Ovary (tissue), 9 donors: Measurements from ENCODE around the gene LMF1. TPM values are rescaled to one million over a fixed set of nuclear protein-coding genes. Genes with fewer than 3 reads are reported as not detected.

Experiments used
- DNase-seq, 5 donors: peaks; one replicate each; pipeline ENCODE4 v3.0.0-alpha.2; 2019 to 2020
- H3K27ac ChIP-seq, 2 donors: fragments of 200-600 bp; one replicate each; pipeline versions ENCODE4 v1.5.1 to v1.8.0; 2019 to 2022
- H3K27me3 ChIP-seq: fragments of 200-600 bp; one replicate; pipeline ENCODE4 v1.8.0; 2022
- H3K36me3 ChIP-seq: fragments of 200-600 bp; sonication (generic); one replicate; pipeline ENCODE4 v1.5.1; 2019
- H3K4me1 ChIP-seq: one replicate; pipeline ENCODE4 v1.8.1; 2013; ENCODE audit warnings: mild to moderate bottlenecking, moderate library complexity; ENCODE audit not compliant: insufficient read depth
- H3K4me3 ChIP-seq: fragments of 200-600 bp; sonication (generic); one replicate; pipeline ENCODE4 v1.5.1; 2017
- H3K9me3 ChIP-seq, 2 donors: fragments of 200-600 bp in 1 of 2; sonication (generic) in 1 of 2; one replicate each; pipeline versions ENCODE4 v1.5.1 to v1.8.1; 2013 to 2019; ENCODE audit warnings: mild to moderate bottlenecking in 1 of 2, moderate library complexity in 1 of 2
- EP300 ChIP-seq: sonication (generic); formaldehyde crosslinking; IDR thresholded peaks from one replicate; pipeline ENCODE4 v1.6.1; 2017; ENCODE audit warnings: antibody characterized with exemption
- POLR2A ChIP-seq: fragments of 450-650 bp; IDR thresholded peaks from one replicate; pipeline ENCODE4 v1.6.1; 2017; ENCODE audit warnings: antibody characterized with exemption, mild to moderate bottlenecking, moderate library complexity
- WGBS, 3 donors: extraction: QIAGEN DNeasy Blood & Tissue Kit in 1 of 3; methylation state at CpG; one replicate each; pipeline versions ENCODE4 v1.1.5 to v1.1.7; 2013 to 2017; 5-methylcytosine and 5-hydroxymethylcytosine counted together
- intact Hi-C, 4 donors: fragments of 100-400 bp; cut with DNase I; formaldehyde crosslinking; loops; one replicate each; pipeline versions ENCODE4 v1.11.0 to v1.15.1; 2022 to 2023
- polyA plus RNA-seq, 2 donors: library from polyadenylated mRNA; stranded (reverse); fragments of 200-250 nt in 1 of 2; fragments of 350-450 nt in 1 of 2; fragmentation: Illumina TruSeq in 1 of 2; extraction: RNeasy Lipid Tissue Mini Kit (QIAGEN cat#74804) in 1 of 2; gene quantifications; one replicate each; pipeline ENCODE4 v1.2.3, GENCODE V29; 2013 to 2014
- total RNA-seq, 7 donors: library from RNA; depleted of rRNA in 2 of 7; stranded (reverse); fragments of >200 nt in 2 of 7; fragmentation: NEBNext Ultra II Directional in 3 of 7; extraction: Animal tissue kit (Norgen Biotek cat#: 25700) in 3 of 7; gene quantifications; one replicate each; pipeline versions ENCODE4 v1.1.0 to v1.2.4, GENCODE V29; 2016 to 2023
- TF ChIP-seq, protein P1 (sequence below), 3 donors: fragments of 450-650 bp in 2 of 3; fragments of 200-600 bp in 1 of 3; IDR thresholded peaks; one replicate each; pipeline versions ENCODE4 v1.5.1 to v1.8.0; 2016 to 2022; ENCODE audit warnings: antibody characterized with exemption in 3 of 3, mild to moderate bottlenecking in 1 of 3
- donor health status: DM: no; HTN: no; CAD: no; lungs with moderate emphysema.
- donor health status: DM: no; HTN: no; CAD: no.
- donor health status: Bipolar disorder and iron deficiency.
- donor health status: DM: yes; HTN: yes; CAD: no.
- donor health status: DM: no; HTN: no; CAD: no.
- donor health status: DM: yes; HTN: yes; CAD: no.

LMF1 gene
- total and polyA plus RNA-seq, 9 donors: 7.8 to 31.9 (median 23.6) TPM

DNA sequence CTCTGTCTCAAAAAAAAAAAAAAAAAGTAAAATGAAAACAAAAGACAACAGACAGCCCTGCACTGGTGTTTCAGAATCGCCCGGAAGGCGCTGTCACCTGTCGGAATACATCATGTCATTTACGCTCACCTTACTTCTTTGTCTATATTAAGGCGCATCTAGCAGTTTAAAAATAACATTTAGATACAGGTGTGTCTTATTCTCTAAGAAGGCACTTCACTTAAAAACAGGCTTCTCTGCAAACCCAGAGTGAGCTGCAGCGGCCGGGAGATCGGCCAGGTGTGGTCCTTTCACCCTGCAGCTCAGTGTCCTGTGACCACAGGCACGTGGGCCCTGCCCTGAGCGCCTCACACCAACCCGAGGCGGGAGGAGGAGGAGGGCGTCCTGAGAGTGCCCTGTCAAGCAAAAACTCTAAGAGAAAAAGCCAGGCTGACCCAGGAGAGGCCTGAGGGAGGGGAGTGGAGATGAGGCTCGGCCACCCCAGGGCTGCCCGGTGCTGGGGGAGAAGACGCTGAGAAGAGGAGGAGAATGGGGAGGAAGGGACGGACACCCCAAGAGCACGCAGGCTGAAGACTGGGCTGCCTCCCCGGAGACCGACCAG is 3.3 kb upstream of the LMF1 start:
- H3K4me1 ChIP-seq: peaks cover 21% of the 10 kb centered on the region
- H3K27me3 ChIP-seq: no peaks in the 10 kb centered on the region
- intact Hi-C loops: no loop called here
- DNase-seq: no peak
- no peak for TF ChIP-seq POLR2A
- no peak for TF ChIP-seq EP300
- TF ChIP-seq, protein P1, sequence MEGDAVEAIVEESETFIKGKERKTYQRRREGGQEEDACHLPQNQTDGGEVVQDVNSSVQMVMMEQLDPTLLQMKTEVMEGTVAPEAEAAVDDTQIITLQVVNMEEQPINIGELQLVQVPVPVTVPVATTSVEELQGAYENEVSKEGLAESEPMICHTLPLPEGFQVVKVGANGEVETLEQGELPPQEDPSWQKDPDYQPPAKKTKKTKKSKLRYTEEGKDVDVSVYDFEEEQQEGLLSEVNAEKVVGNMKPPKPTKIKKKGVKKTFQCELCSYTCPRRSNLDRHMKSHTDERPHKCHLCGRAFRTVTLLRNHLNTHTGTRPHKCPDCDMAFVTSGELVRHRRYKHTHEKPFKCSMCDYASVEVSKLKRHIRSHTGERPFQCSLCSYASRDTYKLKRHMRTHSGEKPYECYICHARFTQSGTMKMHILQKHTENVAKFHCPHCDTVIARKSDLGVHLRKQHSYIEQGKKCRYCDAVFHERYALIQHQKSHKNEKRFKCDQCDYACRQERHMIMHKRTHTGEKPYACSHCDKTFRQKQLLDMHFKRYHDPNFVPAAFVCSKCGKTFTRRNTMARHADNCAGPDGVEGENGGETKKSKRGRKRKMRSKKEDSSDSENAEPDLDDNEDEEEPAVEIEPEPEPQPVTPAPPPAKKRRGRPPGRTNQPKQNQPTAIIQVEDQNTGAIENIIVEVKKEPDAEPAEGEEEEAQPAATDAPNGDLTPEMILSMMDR (IDR thresholded peaks at IDR 0.05): no peak
- no peak overlapping the region for H3K4me3 ChIP-seq
- WGBS, 3 donors: 53 to 58% (median 53%) methylated on average over 21 of the region's 21 CpGs
- no peaks in the 10 kb centered on the region for H3K9me3 ChIP-seq
- no peaks in the 10 kb centered on the region for H3K36me3 ChIP-seq
- H3K27ac ChIP-seq: no peak overlapping the region

DNA sequence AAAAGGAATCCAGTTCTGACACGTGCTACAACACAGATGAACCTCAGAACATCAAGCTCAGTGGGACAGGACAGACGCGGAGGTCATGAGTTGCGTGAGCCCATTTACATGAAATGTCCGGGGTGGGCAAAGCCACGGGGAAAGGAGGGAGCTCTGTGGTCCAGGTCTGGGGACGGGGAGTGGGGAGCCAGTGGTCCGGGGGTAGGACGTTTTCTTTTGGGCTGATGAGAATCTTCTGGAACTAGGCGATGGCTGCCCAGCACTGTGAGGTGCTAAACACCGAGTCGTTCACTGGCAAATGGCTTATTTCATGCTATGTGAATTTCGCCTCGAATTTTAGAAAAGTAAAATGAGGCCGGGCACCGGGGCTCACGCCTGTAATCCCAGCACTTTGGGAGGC is 2.6 kb upstream of the LMF1 start:
- no peak overlapping the region for H3K27ac ChIP-seq

DNA sequence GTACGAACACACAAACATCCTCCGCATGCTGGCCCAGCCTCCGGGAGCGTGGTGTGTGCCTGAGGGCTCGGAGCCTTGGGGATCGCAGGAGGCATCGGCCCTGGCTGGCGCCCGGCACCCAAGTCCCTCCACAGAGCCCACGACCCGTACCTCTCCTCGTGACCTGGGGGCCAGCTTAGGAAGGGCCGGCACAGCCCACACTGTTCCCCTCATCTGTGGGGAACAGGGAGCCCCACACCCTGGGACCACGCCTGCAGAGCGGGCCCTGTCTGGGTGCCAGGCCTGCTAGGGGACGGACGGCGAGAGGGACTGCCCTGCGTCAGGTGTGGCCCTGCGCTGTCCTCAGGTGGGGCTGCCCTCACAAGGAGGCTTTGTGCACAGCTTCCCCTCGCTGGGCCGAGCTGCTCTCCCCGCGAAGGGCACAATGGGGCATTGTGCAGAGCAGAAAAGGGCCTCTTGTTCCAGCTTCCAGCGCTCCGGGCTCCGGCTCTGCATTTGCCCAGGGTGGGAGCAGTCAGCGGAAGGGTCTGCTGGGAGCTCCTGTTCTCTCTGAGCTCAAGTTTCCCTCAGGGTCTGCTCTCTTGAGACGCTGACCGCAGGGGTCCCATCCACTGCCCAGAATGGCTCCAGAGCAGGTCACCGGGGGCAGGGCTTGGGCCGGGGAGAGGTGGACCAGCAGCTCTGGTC is 1.7 kb upstream of the LMF1 start:
- peak in 2 of 5 donors; percentile 15 to 31 for DNase-seq
- intact Hi-C loops: no loop called here
- Histone ChIP-seq H3K9me3 (no peaks in the 10 kb centered on the region), H3K4me1 (peaks cover 20% of the 10 kb centered on the region), H3K4me3 (no peak overlapping the region), H3K27ac (no peak overlapping the region), H3K36me3 (no peaks in the 10 kb centered on the region), H3K27me3 (no peaks in the 10 kb centered on the region)
- 85 to 89% (median 89%) methylated on average over 31 to 32 of the region's 32 CpGs for WGBS, 3 donors
- TF ChIP-seq, protein P1 (IDR thresholded peaks at IDR 0.05): no peak
- TF ChIP-seq EP300: no peak
- no peak for TF ChIP-seq POLR2A

More for the DNA sequence above, 2.6 kb upstream of the LMF1 start:
- no peaks in the 10 kb centered on the region for H3K9me3 ChIP-seq
- DNase-seq: no peak
- no peaks in the 10 kb centered on the region for H3K27me3 ChIP-seq
- no peak overlapping the region for H3K4me3 ChIP-seq
- intact Hi-C loops: no loop called here
- TF ChIP-seq, protein P1 (IDR thresholded peaks at IDR 0.05): no peak
- no peak for TF ChIP-seq EP300
- TF ChIP-seq POLR2A: no peak
- no peaks in the 10 kb centered on the region for H3K36me3 ChIP-seq
- peaks cover 21% of the 10 kb centered on the region for H3K4me1 ChIP-seq
- 80 to 86% (median 82%) methylated on average over 17 of the region's 17 CpGs for WGBS, 3 donors

DNA sequence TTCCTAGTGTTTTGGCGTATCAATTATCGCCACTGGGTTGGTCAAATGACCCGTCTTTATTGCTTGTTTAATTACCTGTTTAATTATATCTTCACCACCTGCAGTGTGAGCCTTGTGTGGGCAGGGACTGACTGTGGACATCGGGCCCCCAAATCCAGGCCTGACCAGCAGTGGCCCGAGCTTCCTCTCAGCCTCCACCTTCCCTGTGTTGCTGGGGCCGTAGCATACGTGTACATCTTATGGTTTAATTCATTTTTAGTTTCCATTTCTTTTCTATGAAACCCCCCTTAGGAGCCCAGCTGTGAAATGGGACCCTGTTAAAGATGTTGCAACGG is 1.2 kb upstream of the LMF1 start:
- intact Hi-C loops: no loop called here
- no peak for TF ChIP-seq EP300
- TF ChIP-seq, protein P1 (IDR thresholded peaks at IDR 0.05): no peak
- DNase-seq: no peak

More for the DNA sequence above, 1.2 kb upstream of the LMF1 start:
- H3K4me1 ChIP-seq: peaks cover 15% of the 10 kb centered on the region
- H3K27me3 ChIP-seq: no peaks in the 10 kb centered on the region
- H3K36me3 ChIP-seq: no peaks in the 10 kb centered on the region
- H3K9me3 ChIP-seq: no peaks in the 10 kb centered on the region
- H3K4me3 ChIP-seq: no peak overlapping the region
- no peak overlapping the region for H3K27ac ChIP-seq
- 83 to 86% (median 84%) methylated on average over 8 of the region's 8 CpGs for WGBS, 3 donors
